ENCODE data around the gene STUM. TPM values are rescaled to one million over a fixed set of nuclear protein-coding genes. Genes with fewer than 3 reads are reported as not detected.
A peak's percentile ranks its signal among the peaks of the same experiment; 100 is the strongest.

Gene STUM
- total RNA-seq, 4 donors from 2014 or later = 1.4 to 4.1 (median 3.3) TPM

- peak; percentile 74 for DNase-seq
- Histone ChIP-seq H3K4me1 (peaks cover under 1 to 6% (median 3%) of the 10 kb centered on the region in 4 donors), H3K27ac (no peak overlapping the region), H3K27me3 (no peaks in the 10 kb centered on the region), H3K36me3 (no peaks in the 10 kb centered on the region), H3K4me3 (no peak overlapping the region), H3K9me3 (no peaks in the 10 kb centered on the region)
- in situ Hi-C loops (cut with MboI; ENCODE audit: low pct_ligation_motif_present in 1 of 4, low pct_unique_long_range_greater_than_20kb in 1 of 4, low sequenced_read_pairs in 3 of 4) = loop anchor here in 2 of 4 donors (25.0 kb wide), 1 partner anchor 197 kb away; the partner anchor contains the start of gene PARP1 (in 2 of the 2)
- intact Hi-C loops (cut with DNase I; ENCODE audit: low total_unique reads) = loop anchor here (2.0 kb wide), 1 partner anchor 62 kb away; no protein-coding TSS in a partner anchor
- WGBS, 2 donors (ENCODE audit: low coverage in 1 of 2) = 66 to 70% methylated on average over 8 to 18 of the region's 18 CpGs
- TF ChIP-seq, protein P1, sequence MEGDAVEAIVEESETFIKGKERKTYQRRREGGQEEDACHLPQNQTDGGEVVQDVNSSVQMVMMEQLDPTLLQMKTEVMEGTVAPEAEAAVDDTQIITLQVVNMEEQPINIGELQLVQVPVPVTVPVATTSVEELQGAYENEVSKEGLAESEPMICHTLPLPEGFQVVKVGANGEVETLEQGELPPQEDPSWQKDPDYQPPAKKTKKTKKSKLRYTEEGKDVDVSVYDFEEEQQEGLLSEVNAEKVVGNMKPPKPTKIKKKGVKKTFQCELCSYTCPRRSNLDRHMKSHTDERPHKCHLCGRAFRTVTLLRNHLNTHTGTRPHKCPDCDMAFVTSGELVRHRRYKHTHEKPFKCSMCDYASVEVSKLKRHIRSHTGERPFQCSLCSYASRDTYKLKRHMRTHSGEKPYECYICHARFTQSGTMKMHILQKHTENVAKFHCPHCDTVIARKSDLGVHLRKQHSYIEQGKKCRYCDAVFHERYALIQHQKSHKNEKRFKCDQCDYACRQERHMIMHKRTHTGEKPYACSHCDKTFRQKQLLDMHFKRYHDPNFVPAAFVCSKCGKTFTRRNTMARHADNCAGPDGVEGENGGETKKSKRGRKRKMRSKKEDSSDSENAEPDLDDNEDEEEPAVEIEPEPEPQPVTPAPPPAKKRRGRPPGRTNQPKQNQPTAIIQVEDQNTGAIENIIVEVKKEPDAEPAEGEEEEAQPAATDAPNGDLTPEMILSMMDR (IDR thresholded peaks at IDR 0.05) = peak; percentile 74 to 90 (median 84)
- TF ChIP-seq POLR2AphosphoS5 (IDR thresholded peaks at IDR 0.05) = no peak
Measured at GRCh38 chr1:226608699-226609505, 60.3 kb downstream of the STUM start.

DNA sequence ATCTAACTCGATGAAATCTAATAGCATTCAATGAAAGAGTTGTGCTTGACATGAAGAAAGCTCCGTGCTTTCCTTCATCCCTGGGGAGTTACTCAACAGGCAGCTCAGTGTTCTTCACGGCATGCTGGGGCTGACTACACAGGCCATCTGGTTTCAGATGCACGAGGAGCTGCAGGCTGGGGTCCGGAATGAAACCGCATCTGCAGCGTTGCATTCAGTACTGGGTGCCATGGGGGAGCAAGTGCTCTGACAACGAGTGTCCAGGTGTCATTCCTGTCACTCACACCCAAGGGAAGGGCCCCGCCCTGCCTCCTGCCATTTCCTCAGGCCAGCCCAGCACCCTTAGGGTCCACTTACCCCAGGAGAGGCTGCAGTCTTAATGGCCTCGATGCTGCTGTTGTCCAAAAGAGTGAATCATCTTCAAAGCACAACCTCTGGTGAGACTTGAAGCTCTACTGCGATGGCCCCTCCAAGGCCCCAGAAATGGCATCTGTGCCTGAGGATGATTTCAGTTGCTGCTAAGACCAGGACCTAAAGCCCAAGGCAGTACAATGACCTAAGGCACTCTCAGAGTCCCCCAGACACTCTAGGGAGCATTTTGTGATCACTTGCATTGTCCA lies 61.4 kb downstream of the STUM start:
- no peaks in the 10 kb centered on the region for H3K4me1 ChIP-seq
- DNase-seq = no peak
- H3K4me3 ChIP-seq = no peak overlapping the region
- no peak overlapping the region for H3K27ac ChIP-seq
- intact Hi-C loops (cut with DNase I; ENCODE audit: low total_unique reads) (loop anchor here (2.0 kb wide), 1 partner anchor 63 kb away; no protein-coding TSS in a partner anchor), in situ Hi-C loops (cut with MboI; ENCODE audit: low pct_ligation_motif_present in 1 of 4, low pct_unique_long_range_greater_than_20kb in 1 of 4, low sequenced_read_pairs in 3 of 4) (loop anchor here in 2 of 4 donors (25.0 kb wide), 1 partner anchor 198 kb away; the partner anchor contains the start of gene PARP1 (in 2 of the 2))
- no peaks in the 10 kb centered on the region for H3K27me3 ChIP-seq
- no peaks in the 10 kb centered on the region for H3K9me3 ChIP-seq
- WGBS, 2 donors (ENCODE audit: low coverage in 1 of 2) = 82 to 86% methylated on average over 1 to 10 of the region's 11 CpGs
- H3K36me3 ChIP-seq = no peaks in the 10 kb centered on the region
- TF ChIP-seq, protein P1 (IDR thresholded peaks at IDR 0.05) = no peak
- TF ChIP-seq POLR2A (IDR thresholded peaks at IDR 0.05) = no peak
- no peak for TF ChIP-seq EP300 (IDR thresholded peaks at IDR 0.05; ENCODE audit: low read depth)
- TF ChIP-seq POLR2AphosphoS5 (IDR thresholded peaks at IDR 0.05) = no peak

DNA sequence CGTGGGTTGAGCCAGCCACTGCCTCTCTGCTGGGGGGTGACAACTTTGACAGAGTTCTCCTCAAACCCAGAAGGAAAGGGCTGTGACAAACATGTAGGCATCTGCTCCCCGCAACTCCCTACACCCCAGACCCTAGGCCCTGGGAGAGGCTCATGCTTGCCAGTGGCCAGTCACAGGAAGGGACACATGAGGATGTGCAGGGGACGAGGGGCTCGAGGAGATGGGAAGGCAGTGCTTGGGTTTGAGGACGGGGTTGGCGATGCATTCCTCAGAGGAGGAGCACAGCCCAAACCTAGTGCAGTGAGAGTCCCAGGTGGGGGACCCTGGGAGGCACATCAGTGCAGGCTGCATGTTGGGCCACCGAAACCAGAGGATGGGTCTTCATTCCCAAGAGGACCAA lies 62.1 kb downstream of the STUM start:
- WGBS, 2 donors (ENCODE audit: low coverage in 1 of 2) = 81% methylated on average over 7 of the region's 7 CpGs; no CpG with 5 or more reads in 1 of the 2 donors
- H3K9me3 ChIP-seq = no peaks in the 10 kb centered on the region

More for the DNA sequence above, 62.1 kb downstream of the STUM start:
- no peak overlapping the region for H3K27ac ChIP-seq
- H3K4me3 ChIP-seq = no peak overlapping the region
- no peaks in the 10 kb centered on the region for H3K36me3 ChIP-seq
- H3K4me1 ChIP-seq = no peaks in the 10 kb centered on the region
- intact Hi-C loops (cut with DNase I; ENCODE audit: low total_unique reads) (no loop called here), in situ Hi-C loops (cut with MboI; ENCODE audit: low pct_ligation_motif_present in 1 of 4, low pct_unique_long_range_greater_than_20kb in 1 of 4, low sequenced_read_pairs in 3 of 4) (loop anchor here in 2 of 4 donors (25.0 kb wide), 1 partner anchor 198 kb away; the partner anchor contains the start of gene PARP1 (in 2 of the 2))
- TF ChIP-seq POLR2A (IDR thresholded peaks at IDR 0.05) (no peak), POLR2AphosphoS5 (IDR thresholded peaks at IDR 0.05) (no peak), EP300 (IDR thresholded peaks at IDR 0.05; ENCODE audit: low read depth) (no peak)
- TF ChIP-seq, protein P1 (IDR thresholded peaks at IDR 0.05) = no peak
- no peak for DNase-seq
- H3K27me3 ChIP-seq = no peaks in the 10 kb centered on the region

Measured in transverse colon (tissue), 4 donors.